ENCODE measurements around the gene ZWILCH.

Gene ZWILCH

GRCh38 chr15:66542896-66543295 lies 37.8 kb downstream of the ZWILCH start:
- Mint-ChIP-seq H3K9me3 (no peaks in the 10 kb centered on the region), H3K4me1 (ENCODE audit: low read depth) (peaks cover 10% of the 10 kb centered on the region), H3K4me3 (no peak overlapping the region), H3K36me3 (ENCODE audit: low read depth) (peaks cover 22% of the 10 kb centered on the region), H3K27ac (no peak overlapping the region), H3K27me3 (no peaks in the 10 kb centered on the region)
- intact Hi-C loops (cut with micrococcal nuclease), result no loop called here

GRCh38 chr15:66545255-66545654 lies 40.1 kb downstream of the ZWILCH start:
- H3K4me1 Mint-ChIP-seq (ENCODE audit: low read depth), result no peaks in the 10 kb centered on the region
- intact Hi-C loops (cut with micrococcal nuclease), result no loop called here
- no peaks in the 10 kb centered on the region for H3K9me3 Mint-ChIP-seq
- peaks cover 11% of the 10 kb centered on the region for H3K36me3 Mint-ChIP-seq (ENCODE audit: low read depth)
- H3K27ac Mint-ChIP-seq, result no peak overlapping the region
- H3K4me3 Mint-ChIP-seq, result no peak overlapping the region
- H3K27me3 Mint-ChIP-seq, result no peaks in the 10 kb centered on the region

- H3K27ac Mint-ChIP-seq, result no peak overlapping the region
- H3K36me3 Mint-ChIP-seq (ENCODE audit: low read depth), result no peaks in the 10 kb centered on the region
- H3K4me1 Mint-ChIP-seq (ENCODE audit: low read depth), result no peaks in the 10 kb centered on the region
- H3K9me3 Mint-ChIP-seq, result peaks cover 8% of the 10 kb centered on the region
- no peaks in the 10 kb centered on the region for H3K27me3 Mint-ChIP-seq
- intact Hi-C loops (cut with micrococcal nuclease), result no loop called here
- H3K4me3 Mint-ChIP-seq, result no peak overlapping the region
Measured at GRCh38 chr15:66555685-66556084, 50.6 kb downstream of the ZWILCH start.

- intact Hi-C loops (cut with micrococcal nuclease), result no loop called here
- Mint-ChIP-seq H3K27me3 (no peaks in the 10 kb centered on the region), H3K36me3 (ENCODE audit: low read depth) (no peaks in the 10 kb centered on the region), H3K4me3 (no peak overlapping the region), H3K27ac (no peak overlapping the region), H3K4me1 (ENCODE audit: low read depth) (no peaks in the 10 kb centered on the region), H3K9me3 (peaks cover 8% of the 10 kb centered on the region)
Measured at GRCh38 chr15:66558271-66558670, 53.1 kb downstream of the ZWILCH start.

- no peaks in the 10 kb centered on the region for H3K9me3 Mint-ChIP-seq
- no peak overlapping the region for H3K4me3 Mint-ChIP-seq
- H3K27ac Mint-ChIP-seq, result no peak overlapping the region
- no peaks in the 10 kb centered on the region for H3K36me3 Mint-ChIP-seq (ENCODE audit: low read depth)
- H3K4me1 Mint-ChIP-seq (ENCODE audit: low read depth), result no peaks in the 10 kb centered on the region
- intact Hi-C loops (cut with micrococcal nuclease), result no loop called here
- no peaks in the 10 kb centered on the region for H3K27me3 Mint-ChIP-seq
Measured at GRCh38 chr15:66560856-66561525, 55.9 kb downstream of the ZWILCH start.

GRCh38 chr15:66563126-66563525 lies 58.0 kb downstream of the ZWILCH start:
- H3K4me3 Mint-ChIP-seq, result no peak overlapping the region
- peaks cover 10% of the 10 kb centered on the region for H3K4me1 Mint-ChIP-seq (ENCODE audit: low read depth)
- no peak overlapping the region for H3K27ac Mint-ChIP-seq
- no peaks in the 10 kb centered on the region for H3K36me3 Mint-ChIP-seq (ENCODE audit: low read depth)
- intact Hi-C loops (cut with micrococcal nuclease), result no loop called here
- no peaks in the 10 kb centered on the region for H3K9me3 Mint-ChIP-seq
- peaks cover 1% of the 10 kb centered on the region for H3K27me3 Mint-ChIP-seq

GRCh38 chr15:66563566-66564110 lies 58.5 kb downstream of the ZWILCH start:
- H3K36me3 Mint-ChIP-seq (ENCODE audit: low read depth), result no peaks in the 10 kb centered on the region
- peaks cover 10% of the 10 kb centered on the region for H3K4me1 Mint-ChIP-seq (ENCODE audit: low read depth)
- H3K9me3 Mint-ChIP-seq, result no peaks in the 10 kb centered on the region
- peaks cover 1% of the 10 kb centered on the region for H3K27me3 Mint-ChIP-seq
- no peak overlapping the region for H3K4me3 Mint-ChIP-seq
- H3K27ac Mint-ChIP-seq, result no peak overlapping the region
- intact Hi-C loops (cut with micrococcal nuclease), result no loop called here

GRCh38 chr15:66564136-66565041 lies 59.3 kb downstream of the ZWILCH start:
- Mint-ChIP-seq H3K27ac (no peak overlapping the region), H3K4me1 (ENCODE audit: low read depth) (peaks cover 10% of the 10 kb centered on the region), H3K4me3 (no peak overlapping the region), H3K27me3 (peaks cover 1% of the 10 kb centered on the region), H3K9me3 (no peaks in the 10 kb centered on the region), H3K36me3 (ENCODE audit: low read depth) (no peaks in the 10 kb centered on the region)
- intact Hi-C loops (cut with micrococcal nuclease), result no loop called here

GRCh38 chr15:66565141-66565641 lies 60.1 kb downstream of the ZWILCH start:
- Mint-ChIP-seq H3K9me3 (no peaks in the 10 kb centered on the region), H3K4me1 (ENCODE audit: low read depth) (peaks cover 17% of the 10 kb centered on the region), H3K36me3 (ENCODE audit: low read depth) (no peaks in the 10 kb centered on the region), H3K27me3 (peaks cover 1% of the 10 kb centered on the region), H3K27ac (no peak overlapping the region), H3K4me3 (no peak overlapping the region)
- intact Hi-C loops (cut with micrococcal nuclease), result no loop called here

- peak within 1 kb of the TSS; percentile 27 for H3K4me3 Mint-ChIP-seq
- H3K27ac Mint-ChIP-seq, result peak within 1 kb of the TSS; percentile 55
- intact Hi-C loops (cut with micrococcal nuclease), result no loop called here
- H3K9me3 Mint-ChIP-seq, result peaks cover 4% of the 10 kb centered on the region
- H3K36me3 Mint-ChIP-seq (ENCODE audit: low read depth), result no peaks in the 10 kb centered on the region
- H3K27me3 Mint-ChIP-seq, result peaks cover 1% of the 10 kb centered on the region
- peaks cover 22% of the 10 kb centered on the region for H3K4me1 Mint-ChIP-seq (ENCODE audit: low read depth)
Measured at GRCh38 chr15:66565741-66566144, 60.6 kb downstream of the ZWILCH start, which contains the start of gene LCTL. Gene LCTL, minus strand, starts transcription at chr15:66565998. Its CDS starts 633 bp downstream, at chr15:66565365.

- intact Hi-C loops (cut with micrococcal nuclease), result no loop called here
- no peaks in the 10 kb centered on the region for H3K36me3 Mint-ChIP-seq (ENCODE audit: low read depth)
- peaks cover 1% of the 10 kb centered on the region for H3K27me3 Mint-ChIP-seq
- H3K4me3 Mint-ChIP-seq, result peak overlapping the region; percentile 27
- H3K4me1 Mint-ChIP-seq (ENCODE audit: low read depth), result peaks cover 35% of the 10 kb centered on the region
- H3K9me3 Mint-ChIP-seq, result peaks cover 9% of the 10 kb centered on the region
- H3K27ac Mint-ChIP-seq, result peak overlapping the region; percentile 55
Measured at GRCh38 chr15:66566963-66567531, 61.9 kb downstream of the ZWILCH start.

GRCh38 chr15:66567897-66568296 lies 62.8 kb downstream of the ZWILCH start:
- intact Hi-C loops (cut with micrococcal nuclease), result no loop called here
- Mint-ChIP-seq H3K9me3 (peaks cover 9% of the 10 kb centered on the region), H3K27me3 (peaks cover 1% of the 10 kb centered on the region), H3K4me3 (no peak overlapping the region), H3K4me1 (ENCODE audit: low read depth) (peaks cover 36% of the 10 kb centered on the region), H3K36me3 (ENCODE audit: low read depth) (no peaks in the 10 kb centered on the region), H3K27ac (no peak overlapping the region)

GRCh38 chr15:66569461-66570137 lies 64.5 kb downstream of the ZWILCH start:
- Mint-ChIP-seq H3K27ac (peak overlapping the region; percentile 3), H3K27me3 (peaks cover 1% of the 10 kb centered on the region), H3K36me3 (ENCODE audit: low read depth) (no peaks in the 10 kb centered on the region), H3K4me3 (no peak overlapping the region), H3K9me3 (peaks cover 9% of the 10 kb centered on the region), H3K4me1 (ENCODE audit: low read depth) (peaks cover 53% of the 10 kb centered on the region)
- intact Hi-C loops (cut with micrococcal nuclease), result no loop called here
